Activated T-helper 1 cell treated with anti-CD3 and anti-CD28 coated beads, Interleukin-2, amount 50 U/mL, for 16 hours (primary cell): ENCODE measurements around the gene SPRR2E.
"Not testable (repeated sequence)": the region's sequence is repeated elsewhere in the genome, so short reads cannot be mapped to it uniquely, and the experiment has no call there.

ENCODE experiments used
- DNase-seq, 2 donors: peaks; one replicate each; pipeline ENCODE4 v3.0.0-alpha.2; 2020; ENCODE audit warnings: low read depth in 1 of 2, low spot score in 1 of 2

SPRR2E gene

GRCh38 chr1:153070243-153070642 lies 24.1 kb downstream of the SPRR2E start:
- no peak for DNase-seq

DNA sequence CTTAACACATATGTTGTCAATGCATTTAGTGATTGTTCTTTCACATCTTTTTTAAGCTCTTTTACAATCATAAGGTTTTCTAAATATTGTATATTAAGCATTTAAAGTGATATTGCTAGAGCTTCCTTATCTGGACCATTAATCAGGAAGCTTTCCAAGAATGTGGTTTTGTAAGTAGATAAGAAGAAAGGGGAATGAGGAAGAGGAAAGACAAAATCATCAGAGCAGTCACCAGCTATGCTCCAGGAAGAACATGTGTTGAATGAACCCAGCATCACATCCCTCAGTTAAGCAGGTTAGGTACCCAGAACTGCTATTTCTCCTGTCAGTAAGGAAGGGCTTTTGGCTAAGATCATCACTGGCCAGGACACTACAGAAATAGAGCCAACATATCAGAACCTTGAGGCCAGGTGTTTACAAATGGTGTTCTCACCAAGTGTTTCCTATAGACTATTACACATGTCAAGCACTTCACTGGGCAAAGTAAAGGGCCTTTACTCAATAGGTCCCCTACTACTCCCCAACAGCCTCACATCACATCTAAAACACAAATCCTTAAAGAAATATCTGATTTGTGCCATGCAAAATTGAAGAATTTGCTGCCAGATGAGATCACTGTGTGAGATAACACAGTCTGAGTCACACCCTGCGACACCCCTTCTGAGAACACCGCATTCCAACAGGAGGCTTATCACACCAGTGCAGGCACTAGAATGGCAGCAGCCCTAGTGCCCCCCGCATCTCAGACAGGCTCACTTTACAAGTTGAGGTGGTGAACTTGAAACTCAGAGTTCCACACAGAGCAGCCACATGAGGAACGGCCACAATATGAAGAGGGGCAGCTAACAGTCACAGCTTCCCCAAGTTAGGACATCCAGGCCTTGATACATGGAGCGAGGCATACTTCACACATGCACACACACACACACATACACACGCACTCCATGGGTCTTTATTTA lies 35.2 kb downstream of the SPRR2E start:
- DNase-seq, result no peak

- no peak for DNase-seq
These were observed 36.2 kb downstream of the SPRR2E start for GRCh38 chr1:153058154-153058553.

GRCh38 chr1:153057375-153057774 lies 37.0 kb downstream of the SPRR2E start, which contains the start of gene SPRR2A:
Gene SPRR2A (minus strand): TSS chr1:153057512. CDS start chr1:153056735, 777 bp downstream.
- DNase-seq, result no peak

DNA sequence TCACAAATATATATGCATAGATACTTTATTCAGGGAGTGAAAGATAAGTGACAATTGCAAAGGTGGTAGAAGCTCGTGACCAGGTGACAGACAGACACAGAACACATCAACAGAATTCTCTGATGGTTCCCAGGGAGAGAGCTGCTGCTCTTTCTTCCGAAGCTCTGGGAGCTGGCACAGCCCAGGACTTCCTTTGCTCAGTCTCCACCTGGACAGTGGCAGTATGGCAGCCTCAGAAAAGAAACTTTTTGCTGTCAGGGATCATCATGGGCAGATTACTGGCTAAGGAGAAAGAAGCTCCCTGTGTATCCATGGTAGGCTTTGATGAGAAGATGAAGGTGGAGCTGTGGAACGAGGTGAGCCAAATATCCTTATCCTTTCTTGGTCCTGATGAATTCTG lies 38.2 kb downstream of the SPRR2E start:
- not testable (repeated sequence) for DNase-seq

DNA sequence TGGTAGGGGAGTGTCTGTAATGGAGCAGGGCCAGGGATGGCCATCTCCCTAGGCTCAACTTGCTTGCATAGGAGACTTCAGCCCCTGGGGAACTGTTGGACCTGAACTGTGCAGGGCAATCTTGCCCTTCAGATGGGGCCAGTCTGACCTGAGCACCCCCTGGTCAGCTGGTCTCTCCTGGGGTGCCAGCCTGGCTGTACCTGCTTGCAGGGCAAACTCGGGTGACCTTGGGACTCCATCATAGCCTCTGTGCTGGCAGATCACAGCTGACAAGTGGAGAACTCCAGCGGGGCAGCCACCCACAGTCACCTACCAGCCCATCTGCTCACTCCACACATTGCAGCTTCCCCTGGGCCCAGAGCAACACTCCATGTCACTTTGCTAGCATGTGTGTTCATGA lies 45.1 kb downstream of the SPRR2E start:
- no peak for DNase-seq
